Measurements from ENCODE around the gene RBFOX1.

- TF ChIP-seq, protein P1, sequence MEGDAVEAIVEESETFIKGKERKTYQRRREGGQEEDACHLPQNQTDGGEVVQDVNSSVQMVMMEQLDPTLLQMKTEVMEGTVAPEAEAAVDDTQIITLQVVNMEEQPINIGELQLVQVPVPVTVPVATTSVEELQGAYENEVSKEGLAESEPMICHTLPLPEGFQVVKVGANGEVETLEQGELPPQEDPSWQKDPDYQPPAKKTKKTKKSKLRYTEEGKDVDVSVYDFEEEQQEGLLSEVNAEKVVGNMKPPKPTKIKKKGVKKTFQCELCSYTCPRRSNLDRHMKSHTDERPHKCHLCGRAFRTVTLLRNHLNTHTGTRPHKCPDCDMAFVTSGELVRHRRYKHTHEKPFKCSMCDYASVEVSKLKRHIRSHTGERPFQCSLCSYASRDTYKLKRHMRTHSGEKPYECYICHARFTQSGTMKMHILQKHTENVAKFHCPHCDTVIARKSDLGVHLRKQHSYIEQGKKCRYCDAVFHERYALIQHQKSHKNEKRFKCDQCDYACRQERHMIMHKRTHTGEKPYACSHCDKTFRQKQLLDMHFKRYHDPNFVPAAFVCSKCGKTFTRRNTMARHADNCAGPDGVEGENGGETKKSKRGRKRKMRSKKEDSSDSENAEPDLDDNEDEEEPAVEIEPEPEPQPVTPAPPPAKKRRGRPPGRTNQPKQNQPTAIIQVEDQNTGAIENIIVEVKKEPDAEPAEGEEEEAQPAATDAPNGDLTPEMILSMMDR (IDR thresholded peaks at IDR 0.05), result no peak
- no peak for TF ChIP-seq POLR2A (IDR thresholded peaks at IDR 0.05)
- TF ChIP-seq EP300 (IDR thresholded peaks at IDR 0.05), result no peak
- no peak for TF ChIP-seq POLR2AphosphoS5 (IDR thresholded peaks at IDR 0.05)
Observed at GRCh38 chr16:7509963-7510601, 177.4 kb downstream of the RBFOX1 start.
